ENCODE results near the gene DUS2. TPM values are rescaled to one million over a fixed set of nuclear protein-coding genes. Genes with fewer than 3 reads are reported as not detected.
A peak's percentile ranks its signal among the peaks of the same experiment; 100 is the strongest.

DUS2 gene
- total and polyA plus RNA-seq, 2 of the 8 experiments (the other 6 are each of a cell fraction or from before 2014, with no cell fraction given): 17.2 to 27.0 TPM

- no peak overlapping the region for H3K14ac ChIP-seq (ENCODE audit: insufficient read length)
- peaks cover 0 to 3% of the 10 kb centered on the region in 2 experiments for H4K20me1 ChIP-seq (replicated peaks in 1 of 2; ENCODE audit: control insufficient read depth in 1 of 2, insufficient read depth in 2 of 2, low read length in 2 of 2)
- no peak overlapping the region for H3K56ac ChIP-seq (replicated peaks; ENCODE audit: insufficient read length, low read depth, low read length)
- no peak overlapping the region for H2BK20ac ChIP-seq (ENCODE audit: low read length)
- 95% methylated on average over 7 of the region's 7 CpGs; no CpG with 5 or more reads in 1 of the 2 experiments for WGBS, 2 experiments (ENCODE audit: extremely low coverage in 1 of 2, insufficient coverage in 1 of 2, insufficient read length in 1 of 2, insufficient replicate concordance in 2 of 2, low coverage in 1 of 2, low lambda C conversion rate in 2 of 2, missing lambda C conversion rate in 1 of 2)
- no peak overlapping the region; the same call in 1 of the 2 replicates for H2BK5ac ChIP-seq (ENCODE audit: low read depth, low read length)
- H3K9me3 ChIP-seq (ENCODE audit: insufficient read depth in 2 of 2, low read depth in 1 of 2, low read length in 1 of 2): no peaks in the 10 kb centered on the region
- no peak overlapping the region for H2AFZ ChIP-seq (ENCODE audit: low read length)
- H3K4me1 ChIP-seq (replicated peaks in 1 of 4; ENCODE audit: control insufficient read depth in 3 of 4, insufficient read depth in 4 of 4, low read length in 3 of 4): no peaks in the 10 kb centered on the region
- no peak overlapping the region for H4K8ac ChIP-seq (ENCODE audit: extremely low read depth, insufficient read depth, low read length)
- H4K91ac ChIP-seq (replicated peaks; ENCODE audit: insufficient read length, low read length): no peak overlapping the region
- H2BK12ac ChIP-seq (ENCODE audit: low read depth, low read length): no peak overlapping the region
- no peaks in the 10 kb centered on the region for H3K27me3 ChIP-seq (replicated peaks in 1 of 4; ENCODE audit: control insufficient read depth in 3 of 4, extremely low read depth in 1 of 4, insufficient read depth in 3 of 4, low read length in 3 of 4)
- no peaks in the 10 kb centered on the region for H3K79me1 ChIP-seq (ENCODE audit: low read depth, low read length)
- no peak overlapping the region for H3K23ac ChIP-seq (ENCODE audit: insufficient read length)
- H3K27ac ChIP-seq (ENCODE audit: low read depth, low read length): no peak overlapping the region
- H3K18ac ChIP-seq (ENCODE audit: extremely low read depth, low read length): no peak overlapping the region
- no peak overlapping the region for H2BK120ac ChIP-seq (replicated peaks; ENCODE audit: low read depth, low read length)
- H2AK5ac ChIP-seq (ENCODE audit: low read depth, low read length): no peak overlapping the region
- H2BK15ac ChIP-seq (ENCODE audit: low read length): no peak overlapping the region
- H3K36me3 ChIP-seq (ENCODE audit: control insufficient read depth in 2 of 4, insufficient read depth in 4 of 4, low read length in 3 of 4): peaks cover 9 to 32% (median 28%) of the 10 kb centered on the region in 4 experiments; a peak in 7 of 8 replicates
- no peak overlapping the region for H3K4me3 ChIP-seq (ENCODE audit: extremely low read depth in 1 of 4, insufficient read depth in 2 of 4, low read depth in 3 of 4, low read length in 4 of 4)
- H3K23me2 ChIP-seq (ENCODE audit: low read depth, low read length): no peaks in the 10 kb centered on the region
- POLR2A ChIA-PET (ENCODE audit: partially characterized antibody): interaction anchor here (1.1 to 4.2 kb wide), 2 partner anchors 8 to 14 kb away, joined by 3 to 19 read pairs; partner anchors contain the start of gene NFATC3
- DNase-seq (ENCODE audit: low read depth in 1 of 2, low spot score in 2 of 2) (peak in 1 of 2 experiments; percentile 24), FAIRE-seq (no peak)
- H4K5ac ChIP-seq (ENCODE audit: insufficient read length, low read depth, low read length): no peak overlapping the region
- CTCF ChIA-PET (ENCODE audit: partially characterized antibody): interaction anchor here (0.6 to 2.0 kb wide), 9 partner anchors 11 to 160 kb away, joined by 3 to 7 read pairs (median 4); no protein-coding TSS in a partner anchor
- H3K4ac ChIP-seq (replicated peaks; ENCODE audit: insufficient read length, low read depth, low read length): no peak overlapping the region
- H3K9ac ChIP-seq (replicated peaks in 1 of 4; ENCODE audit: extremely low read depth in 1 of 4, low read depth in 3 of 4, low read length in 3 of 4): no peak overlapping the region
- no peak overlapping the region for H3K4me2 ChIP-seq (ENCODE audit: insufficient read depth in 1 of 2, low read depth in 2 of 2, low read length in 2 of 2)
- no peaks in the 10 kb centered on the region for H3K79me2 ChIP-seq (ENCODE audit: control insufficient read depth in 1 of 2, insufficient read depth in 2 of 2, low read length in 2 of 2)
- TF ChIP-seq SP1 (IDR thresholded peaks at IDR 0.05; ENCODE audit: low read depth, low read length) (no peak), TAF1 (IDR thresholded peaks at IDR 0.05; ENCODE audit: low read depth, low read length) (no peak), MAX (IDR thresholded peaks at IDR 0.05) (no peak), ZNF274 (IDR thresholded peaks at IDR 0.05; ENCODE audit: borderline replicate concordance, extremely low read depth, low read length) (no peak), EGR1 (IDR thresholded peaks at IDR 0.05; ENCODE audit: borderline replicate concordance, low read depth, low read length) (no peak), POU5F1 (IDR thresholded peaks at IDR 0.05; ENCODE audit: low read depth, low read length) (no peak), POLR2AphosphoS5 (IDR thresholded peaks at IDR 0.05; ENCODE audit: low read depth, low read length) (no peak), CTCF (IDR thresholded peaks at IDR 0.05; ENCODE audit: control extremely low read depth in 1 of 3, insufficient read depth in 1 of 3, low read depth in 1 of 3, low read length in 3 of 3) (no peak), BRCA1 (IDR thresholded peaks at IDR 0.05; ENCODE audit: low read depth, low read length) (no peak), TAF7 (optimal IDR thresholded peaks at IDR 0.05; ENCODE audit: borderline replicate concordance, low read depth, low read length) (no peak)
These were observed 46.6 kb downstream of the DUS2 start for GRCh38 chr16:68069511-68070248.

All from H1 (cell line).